ENCODE results near the gene TTC7B. TPM values are rescaled to one million over a fixed set of nuclear protein-coding genes. Genes with fewer than 3 reads are reported as not detected.

TTC7B gene
- total RNA-seq, 1 donor from 2014 or later: 83.1 TPM

GRCh38 chr14:90580377-90581335, 235.6 kb downstream of the TTC7B start:
- peaks cover 2% of the 10 kb centered on the region for H3K27me3 Mint-ChIP-seq (ENCODE audit: unreplicated experiment)
- TF ChIP-seq CTCF (IDR thresholded peaks at IDR 0.05; ENCODE audit: partially characterized antibody, unreplicated experiment): no peak
- peaks cover 15% of the 10 kb centered on the region for H3K4me1 Mint-ChIP-seq (ENCODE audit: low read depth, unreplicated experiment)
- H3K36me3 Mint-ChIP-seq (ENCODE audit: unreplicated experiment): peaks cover 5% of the 10 kb centered on the region
- H3K9me3 Mint-ChIP-seq (ENCODE audit: unreplicated experiment): peaks cover 3% of the 10 kb centered on the region
- H3K27ac Mint-ChIP-seq (ENCODE audit: unreplicated experiment): no peak overlapping the region
- H3K4me3 Mint-ChIP-seq (ENCODE audit: unreplicated experiment): no peak overlapping the region
- peak; percentile 52 for DNase-seq

GRCh38 chr14:90579816-90580215, 236.4 kb downstream of the TTC7B start:
- TF ChIP-seq CTCF (IDR thresholded peaks at IDR 0.05; ENCODE audit: partially characterized antibody, unreplicated experiment): no peak
- H3K27ac Mint-ChIP-seq (ENCODE audit: unreplicated experiment): no peak overlapping the region
- H3K4me1 Mint-ChIP-seq (ENCODE audit: low read depth, unreplicated experiment): peaks cover 15% of the 10 kb centered on the region
- H3K36me3 Mint-ChIP-seq (ENCODE audit: unreplicated experiment): peaks cover 5% of the 10 kb centered on the region
- H3K9me3 Mint-ChIP-seq (ENCODE audit: unreplicated experiment): peaks cover 4% of the 10 kb centered on the region
- H3K4me3 Mint-ChIP-seq (ENCODE audit: unreplicated experiment): no peak overlapping the region
- no peak for DNase-seq
- peaks cover 5% of the 10 kb centered on the region for H3K27me3 Mint-ChIP-seq (ENCODE audit: unreplicated experiment)

DNA sequence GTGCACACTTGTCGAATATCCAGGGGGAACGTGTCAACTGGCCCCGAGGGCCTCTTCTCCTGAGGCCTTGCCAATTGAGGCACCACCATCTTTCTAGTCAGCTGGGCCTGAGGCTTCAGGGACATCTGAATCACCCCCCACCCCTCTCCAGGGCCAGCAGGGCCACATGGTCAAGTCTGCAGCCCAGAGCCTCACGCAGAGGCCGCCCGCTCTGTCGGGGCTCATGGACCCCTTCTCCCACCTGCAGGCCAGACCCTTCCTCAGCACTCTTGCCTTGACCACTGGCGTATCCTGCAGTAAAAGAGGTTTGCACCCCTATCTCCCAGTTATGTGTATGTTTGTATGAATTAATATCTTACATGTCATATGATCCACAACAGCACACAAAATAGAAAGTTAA, 237.1 kb downstream of the TTC7B start:
- H3K36me3 Mint-ChIP-seq (ENCODE audit: unreplicated experiment): peaks cover 5% of the 10 kb centered on the region
- TF ChIP-seq CTCF (IDR thresholded peaks at IDR 0.05; ENCODE audit: partially characterized antibody, unreplicated experiment): no peak
- H3K4me1 Mint-ChIP-seq (ENCODE audit: low read depth, unreplicated experiment): peaks cover 22% of the 10 kb centered on the region
- H3K9me3 Mint-ChIP-seq (ENCODE audit: unreplicated experiment): peaks cover 4% of the 10 kb centered on the region
- H3K27me3 Mint-ChIP-seq (ENCODE audit: unreplicated experiment): peaks cover 3% of the 10 kb centered on the region
- no peak overlapping the region for H3K4me3 Mint-ChIP-seq (ENCODE audit: unreplicated experiment)
- no peak overlapping the region for H3K27ac Mint-ChIP-seq (ENCODE audit: unreplicated experiment)
- no peak for DNase-seq

GRCh38 chr14:90578283-90578985, 237.8 kb downstream of the TTC7B start:
- Mint-ChIP-seq H3K27ac (ENCODE audit: unreplicated experiment) (no peak overlapping the region), H3K36me3 (ENCODE audit: unreplicated experiment) (peaks cover 9% of the 10 kb centered on the region)
- no peak for TF ChIP-seq CTCF (IDR thresholded peaks at IDR 0.05; ENCODE audit: partially characterized antibody, unreplicated experiment)

More at GRCh38 chr14:90578283-90578985, 237.8 kb downstream of the TTC7B start:
- no peak for DNase-seq
- H3K9me3 Mint-ChIP-seq (ENCODE audit: unreplicated experiment): peaks cover 6% of the 10 kb centered on the region
- H3K27me3 Mint-ChIP-seq (ENCODE audit: unreplicated experiment): peaks cover 3% of the 10 kb centered on the region
- H3K4me1 Mint-ChIP-seq (ENCODE audit: low read depth, unreplicated experiment): peaks cover 28% of the 10 kb centered on the region
- no peak overlapping the region for H3K4me3 Mint-ChIP-seq (ENCODE audit: unreplicated experiment)
